T-helper 1 cell treated with Interleukin-12 subunit alpha and Interleukin-12 subunit beta and Interleukin-4 antibody, amounts not matched to agents 30 ng/mL and 1 ng/mL, for 36 hours (primary cell): ENCODE data around the gene MRPL48. TPM values are rescaled to one million over a fixed set of nuclear protein-coding genes. Genes with fewer than 3 reads are reported as not detected.
"Not testable (repeated sequence)": the region's sequence is repeated elsewhere in the genome, so short reads cannot be mapped to it uniquely, and the experiment has no call there.

Source experiments
- intact Hi-C: fragments of 100-400 bp; cut with micrococcal nuclease; formaldehyde crosslinking; loops from one replicate; pipeline ENCODE4 v1.15.1; 2024
- total RNA-seq: library from RNA; stranded (reverse); gene quantifications from 2 replicates; pipeline ENCODE4 v1.2.3, GENCODE V29; 2022

MRPL48 gene
- total RNA-seq, 1 donor from 2014 or later, result 51.8 TPM

DNA sequence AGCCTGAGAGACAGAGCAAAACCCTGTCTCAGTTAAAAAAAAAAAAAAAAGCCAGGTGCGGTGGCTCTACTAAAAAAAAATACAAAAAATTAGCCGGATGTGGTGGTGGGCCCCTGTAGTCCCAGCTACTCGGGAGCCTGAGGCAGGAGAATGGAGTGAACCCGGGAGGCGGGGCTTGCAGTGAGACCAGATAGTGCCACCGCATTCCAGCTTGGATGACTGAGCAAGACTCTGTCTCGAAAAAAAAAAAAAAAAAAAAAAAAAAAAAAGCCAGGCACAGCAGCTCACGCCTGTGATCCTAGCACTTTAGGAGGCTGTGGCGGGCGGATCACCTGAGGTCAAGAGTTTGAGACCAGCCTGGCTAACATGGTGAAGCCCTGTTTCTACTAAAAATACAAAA is 92.8 kb downstream of the MRPL48 start:
- intact Hi-C loops, result not testable (repeated sequence)

DNA sequence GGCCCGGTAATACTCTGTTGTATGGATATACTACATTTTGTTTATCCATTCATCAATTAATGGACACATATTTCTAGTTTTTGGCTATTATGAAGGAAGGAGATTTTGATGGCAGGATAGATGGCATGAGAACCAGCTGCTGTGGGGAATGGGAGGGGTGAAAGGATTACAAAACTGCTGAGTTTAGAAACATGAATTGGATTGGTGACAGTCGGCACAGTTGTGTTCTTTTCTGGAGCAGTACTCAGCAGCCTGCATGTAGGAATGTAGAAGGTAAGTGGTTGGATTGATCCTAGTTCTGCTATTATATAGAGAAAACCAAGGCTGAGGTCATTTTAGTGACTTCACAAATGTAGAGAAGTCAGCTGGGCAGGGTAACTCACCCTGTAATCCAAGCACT is 96.2 kb downstream of the MRPL48 start:
- intact Hi-C loops, result no loop called here

DNA sequence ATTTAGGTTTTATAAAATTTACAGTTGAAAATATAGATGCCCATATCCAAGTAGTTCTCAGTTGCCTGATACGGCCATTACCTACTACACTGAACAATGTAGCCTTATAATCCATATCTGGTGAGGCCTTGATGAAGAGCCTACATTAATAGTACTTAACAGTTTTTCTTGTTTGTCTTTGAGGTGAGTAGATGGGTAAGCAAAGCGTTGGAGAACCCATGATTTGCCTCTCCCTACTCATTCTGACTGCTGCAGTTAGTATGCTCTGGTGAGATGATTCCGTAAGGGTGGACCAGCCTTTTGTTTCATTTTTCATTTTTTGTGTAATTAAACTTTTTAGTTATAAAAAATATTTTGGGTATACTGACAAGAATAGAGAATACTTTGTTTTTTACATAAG is 100.6 kb downstream of the MRPL48 start:
- intact Hi-C loops, result no loop called here

DNA sequence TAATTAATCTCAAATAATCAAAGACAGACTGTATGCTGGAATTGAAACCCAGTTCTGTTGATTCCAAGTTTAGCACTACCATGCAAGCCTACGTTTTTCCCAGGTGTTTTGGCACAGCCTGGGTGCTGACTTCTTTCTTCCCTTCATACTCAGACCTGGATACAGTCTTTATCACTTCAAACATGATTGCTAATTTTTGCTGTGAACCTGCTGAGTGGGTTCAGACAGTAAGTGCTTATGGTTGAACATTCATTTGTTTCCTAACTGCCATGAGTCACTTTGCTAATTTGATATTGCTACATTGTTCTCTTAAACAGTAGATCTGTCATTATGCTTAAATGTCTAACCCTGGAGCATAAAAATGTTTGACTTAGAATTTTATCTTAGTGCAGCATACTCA is 101.3 kb downstream of the MRPL48 start:
- intact Hi-C loops, result no loop called here

DNA sequence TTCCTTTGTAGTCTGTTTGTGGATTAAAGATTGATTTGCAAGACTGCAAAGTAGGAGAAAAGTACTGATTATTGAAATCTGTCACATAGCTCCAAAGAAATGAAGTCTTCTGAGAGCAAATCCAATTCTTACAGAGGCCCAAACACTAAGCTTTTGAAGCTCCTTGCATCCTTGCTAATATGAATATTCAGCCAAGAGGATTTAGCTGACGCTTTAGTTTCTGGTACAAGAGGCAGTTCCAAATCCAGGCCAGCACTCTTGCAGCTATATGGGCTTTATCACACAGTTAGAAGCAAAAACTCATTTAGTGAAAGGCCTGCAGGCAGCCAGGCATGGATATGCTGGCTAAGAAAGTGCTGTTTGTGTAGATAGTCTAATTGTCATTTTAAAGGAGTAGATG is 101.9 kb downstream of the MRPL48 start:
- intact Hi-C loops, result no loop called here

DNA sequence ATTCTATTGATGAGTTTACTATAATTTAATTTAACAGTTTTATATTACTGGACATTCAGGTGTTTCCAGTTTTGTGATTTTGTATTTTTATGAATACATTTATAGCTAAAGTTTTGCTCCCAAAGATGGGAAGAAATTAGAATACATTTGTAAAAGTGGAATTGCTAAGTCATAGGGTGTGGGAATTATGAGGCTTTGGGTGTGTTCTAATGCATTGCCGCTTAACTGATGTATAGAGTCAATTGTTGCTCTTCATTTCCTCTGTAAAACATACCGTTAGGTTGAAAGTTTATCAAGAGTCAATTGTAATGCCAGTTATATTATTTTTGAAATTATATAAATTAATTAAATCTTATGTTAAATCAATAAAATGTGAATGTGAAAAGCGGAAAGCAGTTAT is 105.4 kb downstream of the MRPL48 start:
- intact Hi-C loops, result no loop called here

DNA sequence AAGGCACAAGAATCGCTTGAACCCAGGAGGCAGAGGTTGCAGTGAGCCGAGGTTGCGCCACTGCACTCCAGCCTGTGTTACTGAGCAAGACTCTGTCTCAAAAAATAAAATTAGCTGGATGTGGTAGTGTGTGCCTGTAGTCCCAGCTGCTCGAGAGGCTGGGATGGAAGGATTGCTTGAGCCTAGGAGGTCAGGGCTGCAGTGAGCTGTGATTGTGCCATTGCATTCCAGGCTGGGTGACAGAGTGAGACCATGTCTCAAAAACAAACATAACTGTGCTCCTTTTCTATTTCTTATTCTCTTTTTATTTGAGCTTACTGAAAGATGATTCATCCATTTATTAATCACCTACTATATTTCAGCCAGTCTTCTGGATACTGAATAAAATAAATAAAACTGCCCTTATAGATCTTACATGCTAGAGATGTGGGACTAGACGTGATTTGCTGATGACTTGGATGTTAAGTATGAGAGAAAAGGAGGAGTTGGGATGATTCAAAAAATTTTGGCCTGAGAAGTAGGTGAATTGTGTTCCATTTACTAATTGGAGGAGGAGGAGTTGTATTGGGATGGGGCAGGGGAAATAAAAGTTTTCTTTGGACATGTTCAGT is 107.2 kb downstream of the MRPL48 start:
- intact Hi-C loops, result no loop called here

DNA sequence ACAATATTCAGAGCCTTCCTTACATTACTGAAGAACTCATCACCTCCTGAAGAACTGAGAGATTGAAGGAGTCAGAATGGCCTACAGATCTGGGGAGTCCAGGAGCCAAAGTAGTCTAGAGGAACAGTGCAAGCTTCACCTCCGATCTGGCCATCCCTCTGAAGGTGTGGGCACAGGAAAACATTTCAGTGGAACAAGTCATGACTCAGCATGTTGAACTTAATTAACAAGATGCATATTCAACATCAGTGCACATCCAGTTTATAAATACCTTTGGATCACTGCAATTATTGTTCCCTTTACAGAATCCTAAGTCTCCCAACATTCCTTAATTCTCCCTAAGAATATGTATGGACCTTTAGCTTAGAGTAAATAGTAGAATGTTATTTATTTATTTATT is 114.6 kb downstream of the MRPL48 start:
- intact Hi-C loops, result no loop called here

DNA sequence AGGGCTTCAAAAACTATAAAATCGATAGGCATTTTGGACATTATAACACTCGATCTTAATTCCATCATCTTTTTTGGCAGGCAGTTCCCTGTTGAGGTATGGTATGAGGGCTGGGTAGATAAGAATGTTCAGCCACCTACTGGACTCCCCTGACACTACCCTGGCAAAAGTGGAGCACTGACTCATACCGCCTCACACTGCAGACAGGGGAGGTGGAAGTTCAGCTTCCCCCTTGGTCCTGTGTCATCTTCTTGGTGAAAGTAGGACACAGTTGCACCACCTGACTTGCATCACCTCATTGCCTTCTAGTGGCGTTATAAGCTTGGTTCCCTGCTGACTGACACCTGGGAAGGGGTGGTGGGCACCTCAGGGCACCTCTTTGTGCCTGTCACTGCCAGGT is 119.5 kb downstream of the MRPL48 start:
- intact Hi-C loops, result no loop called here

DNA sequence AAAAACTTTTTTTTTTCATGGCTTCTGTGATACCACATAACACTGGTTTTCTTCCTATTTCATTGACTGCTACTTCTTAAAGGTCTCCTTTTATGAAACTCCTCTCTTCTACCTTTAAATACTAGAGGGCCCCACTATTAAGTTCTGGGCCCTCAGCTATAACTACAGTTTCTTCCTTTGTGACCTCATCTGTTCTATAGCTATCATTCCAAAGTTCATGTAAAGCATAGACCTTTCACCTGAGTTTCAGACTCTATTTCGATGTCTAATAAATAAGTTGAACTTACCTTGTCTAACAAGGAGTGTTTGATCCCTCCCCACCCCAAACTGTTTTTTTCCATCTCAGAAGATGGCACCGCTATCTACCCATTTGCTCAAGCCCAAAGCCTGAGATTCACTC is 124.4 kb downstream of the MRPL48 start:
- intact Hi-C loops, result no loop called here

DNA sequence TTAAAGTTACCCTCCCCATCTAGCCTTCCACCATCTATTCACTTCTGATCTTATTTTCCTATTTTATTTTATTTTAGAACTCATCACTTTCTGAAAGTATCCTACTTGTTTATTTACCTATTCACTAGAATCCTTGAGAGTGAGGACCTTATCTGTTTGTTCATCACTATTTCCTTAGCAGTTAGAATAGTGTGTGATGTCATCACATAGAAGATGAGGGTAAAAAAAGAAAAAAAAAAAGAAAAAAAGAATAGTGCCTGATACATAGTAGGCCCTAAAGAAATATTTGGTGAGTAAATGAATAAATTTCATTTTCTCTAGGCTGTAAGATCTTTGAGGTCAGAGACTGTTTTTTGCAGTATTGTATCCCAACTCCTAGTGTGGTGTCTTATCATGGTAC is 125.8 kb downstream of the MRPL48 start:
- intact Hi-C loops, result no loop called here

DNA sequence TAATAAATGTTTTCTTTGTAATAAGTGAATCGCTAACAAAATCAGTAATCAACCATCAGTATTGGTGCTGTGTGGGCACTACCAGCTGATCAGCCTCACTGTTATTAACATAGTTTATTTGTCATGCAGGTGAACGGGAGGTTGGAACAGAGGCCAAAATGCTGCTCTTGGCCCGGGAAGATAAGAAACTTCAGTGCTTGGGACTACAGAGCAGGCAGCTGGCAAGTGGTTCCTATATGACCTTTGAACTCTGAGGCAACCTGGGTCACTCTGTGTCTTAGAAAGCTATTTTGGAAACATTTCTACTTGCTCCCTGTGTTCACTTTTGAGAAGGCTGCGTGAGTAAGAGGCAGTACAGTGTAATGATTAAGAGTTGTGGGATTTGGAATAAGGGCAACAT is 126.6 kb downstream of the MRPL48 start:
- intact Hi-C loops, result no loop called here

Other genes starting within 250 kb of the MRPL48 start
- 29.4 and 30.0 TPM in 2 replicates for gene FAM168A, start 189.8 kb upstream of the MRPL48 start, total RNA-seq
- 3.8 and 4.7 TPM in 2 replicates for gene PLEKHB1, start 141.3 kb upstream of the MRPL48 start, total RNA-seq
- gene RAB6A, start 26.8 kb upstream of the MRPL48 start, total RNA-seq, result 96.5 and 97.4 TPM in 2 replicates
- 62.2 and 73.1 TPM in 2 replicates for gene COA4, start 89.0 kb downstream of the MRPL48 start, total RNA-seq
- 19.2 and 19.9 TPM in 2 replicates for gene PAAF1, start 89.1 kb downstream of the MRPL48 start, total RNA-seq
- gene DNAJB13, start 163.2 kb downstream of the MRPL48 start, total RNA-seq, result 0.10 TPM in 1 of 2 replicates, not detected in the other
- gene UCP2, start 195.0 kb downstream of the MRPL48 start, total RNA-seq, result 461 and 494 TPM in 2 replicates
- 3.4 and 5.0 TPM in 2 replicates for gene UCP3, start 221.2 kb downstream of the MRPL48 start, total RNA-seq